ENCODE results near the gene IL17RB.

Gene IL17RB

DNA sequence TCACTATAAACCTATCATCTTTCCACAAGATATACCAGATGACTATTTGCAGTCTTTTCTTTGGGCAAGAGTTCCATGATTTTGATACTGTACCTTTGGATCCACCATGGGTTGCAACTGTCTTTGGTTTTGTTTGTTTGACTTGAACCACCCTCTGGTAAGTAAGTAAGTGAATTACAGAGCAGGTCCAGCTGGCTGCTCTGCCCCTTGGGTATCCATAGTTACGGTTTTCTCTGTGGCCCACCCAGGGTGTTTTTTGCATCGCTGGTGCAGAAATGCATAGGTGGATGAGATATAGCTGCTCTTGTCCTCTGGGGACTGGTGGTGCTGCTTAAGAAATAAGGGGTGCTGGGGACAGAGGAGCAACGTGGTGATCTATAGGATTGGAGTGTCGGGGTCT lies 33.9 kb upstream of the IL17RB start:
- no peak for DNase-seq (ENCODE audit: low spot score)

DNA sequence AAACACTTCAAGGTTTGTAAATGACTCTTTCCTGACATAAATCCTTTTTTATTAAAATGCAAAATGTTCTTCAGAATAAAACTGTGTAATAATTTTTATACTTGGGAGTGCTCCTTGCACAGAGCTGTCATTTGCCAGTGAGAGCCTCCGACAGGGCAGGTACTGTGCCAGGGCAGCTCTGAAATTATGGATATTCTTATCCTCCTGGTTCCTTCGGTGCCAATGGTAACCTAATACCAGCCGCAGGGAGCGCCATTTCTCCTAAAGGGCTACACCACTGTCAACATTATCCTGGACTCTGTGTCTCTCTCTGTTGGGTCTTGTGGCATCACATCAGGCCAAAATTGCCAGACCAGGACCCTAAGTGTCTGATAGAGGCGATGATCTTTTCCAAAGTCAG lies 33.1 kb upstream of the IL17RB start:
- DNase-seq (ENCODE audit: low spot score), result no peak

DNA sequence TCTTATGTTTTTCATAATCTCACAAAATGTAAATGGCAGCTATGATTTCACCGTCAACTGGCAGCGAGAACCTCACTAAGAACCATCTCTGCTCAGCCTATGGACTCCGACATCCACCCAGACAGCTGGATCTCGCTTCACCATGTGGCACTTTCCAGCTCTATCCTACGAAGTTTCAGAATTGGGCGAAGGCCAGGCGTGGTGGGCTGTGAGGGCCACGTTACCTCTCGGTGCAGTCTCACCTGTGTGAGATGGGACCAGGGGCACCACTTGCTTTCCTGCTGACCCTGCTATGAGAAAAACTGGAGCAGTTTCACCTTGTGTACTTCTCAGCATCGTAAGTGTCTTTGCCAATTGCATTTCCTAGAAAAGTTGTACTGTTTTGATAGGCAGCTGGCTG lies 32.5 kb upstream of the IL17RB start:
- no peak for DNase-seq (ENCODE audit: low spot score)

DNA sequence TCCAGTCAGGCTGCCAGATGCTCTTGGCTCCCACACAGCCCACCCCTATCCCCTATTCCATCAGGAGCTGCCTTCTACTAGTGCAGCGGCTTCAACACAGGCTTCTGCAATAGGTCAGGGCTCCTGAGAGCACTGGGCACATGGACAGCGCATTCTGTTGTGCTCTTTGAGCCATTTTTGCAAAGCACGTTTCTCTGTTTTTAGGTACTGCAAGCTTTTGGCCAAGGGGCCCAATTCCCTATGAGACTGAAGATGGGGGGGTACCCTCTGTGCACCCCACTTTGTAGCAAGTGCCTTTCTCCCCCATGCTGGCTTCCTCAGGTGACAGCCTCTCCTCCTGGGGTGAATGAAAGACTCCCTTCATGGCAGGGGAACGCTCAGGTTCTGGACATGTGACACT lies 31.3 kb upstream of the IL17RB start:
- DNase-seq (ENCODE audit: low spot score), result no peak

DNA sequence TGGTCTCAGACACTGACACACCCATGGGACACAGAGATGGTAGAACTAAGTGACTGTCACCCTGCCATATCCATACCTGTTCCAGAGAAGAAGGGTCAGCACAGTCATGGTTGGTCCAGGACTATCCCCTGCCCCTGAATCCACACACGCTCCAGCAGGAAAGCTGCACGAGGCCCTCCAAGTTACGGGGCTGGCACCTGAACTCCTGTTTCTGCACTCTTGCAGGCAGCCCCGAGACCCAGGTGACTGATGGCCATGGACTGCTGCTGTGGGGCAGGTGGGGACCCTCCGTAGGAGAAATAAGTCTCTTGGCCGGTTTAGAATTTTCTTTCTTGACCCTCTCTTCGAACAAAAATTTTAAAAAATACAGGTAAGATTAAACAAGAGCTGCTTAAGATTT lies 30.7 kb upstream of the IL17RB start:
- no peak for DNase-seq (ENCODE audit: low spot score)

DNA sequence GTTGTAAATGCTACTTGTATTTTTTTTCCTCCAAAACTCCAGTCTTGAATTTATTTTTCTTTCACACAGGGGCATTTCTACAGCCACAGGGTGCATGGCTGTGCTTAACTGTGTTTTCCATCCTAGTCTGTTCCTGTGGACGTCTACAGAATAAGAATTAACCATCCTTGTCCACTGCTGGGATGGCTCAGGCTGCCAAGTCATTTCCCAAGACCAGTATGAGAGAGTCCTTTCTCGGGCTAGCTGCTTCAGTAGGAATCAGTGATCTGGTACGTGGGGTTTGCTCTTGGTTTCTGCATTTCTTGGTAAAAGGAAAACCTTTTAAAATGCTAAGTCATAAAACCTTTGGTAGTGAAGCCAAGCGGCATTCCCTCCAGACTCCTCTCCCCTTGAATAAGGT lies 29.9 kb upstream of the IL17RB start:
- DNase-seq (ENCODE audit: low spot score), result no peak

DNA sequence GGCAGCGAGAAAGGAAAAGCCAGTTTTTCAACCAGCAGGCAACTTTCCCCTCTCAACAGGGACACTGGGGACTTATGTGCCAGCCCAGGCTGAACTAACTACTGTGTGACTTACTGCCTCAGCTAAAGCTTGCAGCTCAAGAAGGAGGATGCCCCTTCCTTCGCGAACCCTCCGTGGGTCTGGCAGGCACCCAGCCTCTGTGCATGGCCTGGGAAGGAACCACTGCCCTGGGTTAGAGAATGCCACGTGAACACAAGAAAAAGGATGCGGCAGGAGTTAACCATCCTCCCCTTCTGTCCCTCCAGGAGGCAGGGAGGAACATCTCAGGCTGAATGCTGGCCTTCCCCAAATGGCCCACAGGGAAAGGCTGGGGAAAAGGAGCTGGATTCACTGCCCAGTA lies 29.2 kb upstream of the IL17RB start:
- DNase-seq (ENCODE audit: low spot score), result no peak

DNA sequence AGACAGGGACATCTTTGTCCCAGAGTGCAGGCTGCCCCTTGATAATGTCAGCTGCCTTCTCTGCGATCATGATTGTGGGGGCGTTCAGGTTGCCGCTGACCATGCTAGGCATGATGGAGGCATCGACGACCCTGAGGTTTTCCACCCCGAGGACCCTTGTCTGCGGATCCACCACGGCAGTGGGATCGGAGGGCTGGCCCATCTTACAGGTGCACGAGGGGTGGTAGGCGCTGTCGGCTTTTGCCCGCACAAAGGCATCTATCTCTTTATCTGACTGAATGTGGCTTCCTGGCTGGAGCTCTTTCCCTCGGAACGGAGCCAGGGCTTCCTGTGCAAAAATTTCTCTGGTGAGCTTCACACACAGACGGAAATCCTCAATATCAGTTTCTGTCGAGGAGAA lies 28.6 kb upstream of the IL17RB start:
- DNase-seq (ENCODE audit: low spot score), result no peak

DNA sequence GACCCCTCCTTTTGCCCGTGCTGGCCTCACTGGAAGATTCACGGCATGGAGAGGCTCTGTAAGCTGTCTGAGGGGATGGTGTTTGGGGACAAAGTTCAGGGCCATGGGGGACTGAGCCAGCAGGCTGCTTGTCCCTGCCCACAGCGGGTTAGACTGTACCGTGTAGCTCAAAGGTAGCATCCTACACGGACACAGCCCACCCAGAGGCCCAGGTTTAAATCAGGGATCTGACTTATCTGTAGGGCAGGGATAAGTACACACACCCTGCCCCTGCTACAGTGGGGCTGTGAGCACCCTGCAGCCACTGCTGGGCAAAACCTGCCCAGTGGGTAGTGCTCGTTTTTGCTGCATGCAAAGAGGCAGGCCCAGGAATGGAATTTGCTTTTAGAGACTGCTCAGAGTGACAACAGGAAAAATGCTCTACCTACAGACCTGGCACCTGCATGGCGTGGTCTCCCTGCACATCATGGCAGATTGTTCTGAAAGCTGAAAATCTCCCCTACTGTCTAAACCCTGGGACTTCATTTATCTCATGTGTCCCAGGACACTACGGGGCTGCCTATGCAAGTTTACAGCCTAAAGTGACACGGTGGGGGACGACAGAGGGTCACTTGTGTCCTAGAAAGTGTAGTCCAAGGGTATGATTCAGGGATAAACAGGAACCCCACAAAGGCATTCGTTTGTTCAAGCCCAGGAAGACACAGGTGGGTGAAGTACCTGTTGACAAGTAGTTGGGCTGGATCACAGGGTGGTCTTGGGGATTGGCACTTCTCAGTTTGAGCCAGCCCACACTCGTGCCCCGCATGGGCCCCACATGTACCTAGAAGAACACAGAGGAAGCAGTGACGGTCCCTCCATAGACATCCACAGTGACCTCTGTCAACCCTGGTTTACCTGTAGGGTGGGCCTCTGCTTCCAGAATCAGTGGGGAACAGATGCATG lies 27.9 kb upstream of the IL17RB start:
- no peak for DNase-seq (ENCODE audit: low spot score)

DNA sequence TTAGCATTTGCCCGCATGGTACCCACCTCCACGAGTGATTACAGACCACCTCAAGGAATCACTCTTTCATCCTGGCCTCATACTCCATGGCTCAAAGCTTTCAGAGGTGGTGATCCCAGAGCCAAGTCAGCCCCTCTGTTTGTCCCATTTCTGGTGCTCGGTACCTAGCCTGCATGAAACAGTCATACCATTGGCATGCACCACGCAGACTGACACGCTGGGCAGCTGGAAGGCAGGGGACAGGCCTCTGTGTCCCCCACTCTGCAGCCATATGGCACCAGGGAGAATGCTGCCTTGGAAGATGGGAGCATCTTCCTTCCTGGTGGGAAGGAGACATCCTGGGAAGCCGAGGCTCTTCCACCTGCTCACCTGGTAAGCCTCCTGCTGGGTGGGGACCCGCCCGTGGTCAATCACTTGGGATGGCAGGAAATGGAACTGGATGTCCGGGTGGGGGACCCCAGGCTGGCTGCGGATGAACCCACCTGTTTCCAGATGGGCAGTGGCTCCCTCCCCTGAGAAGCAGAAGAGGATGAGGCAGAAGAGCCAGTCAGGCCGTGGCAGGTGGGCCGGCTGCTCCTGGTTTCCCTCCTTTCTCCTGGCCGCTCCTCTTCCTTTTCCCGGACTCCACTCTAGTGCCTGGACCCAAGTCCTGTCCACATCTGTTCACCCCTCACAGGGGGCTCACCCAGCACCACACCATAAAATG lies 27.1 kb upstream of the IL17RB start:
- no peak for DNase-seq (ENCODE audit: low spot score)

DNA sequence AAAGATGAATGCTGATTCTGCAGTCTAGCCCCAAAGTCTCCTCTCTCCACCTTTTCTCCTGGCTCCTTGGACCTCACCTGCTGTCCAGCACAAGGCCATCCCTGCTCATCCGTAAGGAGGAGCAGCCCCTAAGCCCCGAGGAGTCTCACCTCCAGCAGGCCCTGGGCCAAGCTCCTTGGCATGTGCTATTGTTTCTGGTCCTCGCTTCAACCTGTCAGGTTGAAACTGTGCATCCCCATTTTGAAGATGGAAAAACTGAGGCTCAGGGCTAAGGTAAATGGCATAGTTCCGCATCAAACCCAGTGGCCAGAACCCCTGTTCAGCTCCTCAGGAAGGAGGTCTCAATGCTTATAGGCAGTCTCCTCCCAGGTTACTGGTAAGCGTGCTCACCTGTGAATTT lies 26.3 kb upstream of the IL17RB start:
- DNase-seq (ENCODE audit: low spot score), result no peak

DNA sequence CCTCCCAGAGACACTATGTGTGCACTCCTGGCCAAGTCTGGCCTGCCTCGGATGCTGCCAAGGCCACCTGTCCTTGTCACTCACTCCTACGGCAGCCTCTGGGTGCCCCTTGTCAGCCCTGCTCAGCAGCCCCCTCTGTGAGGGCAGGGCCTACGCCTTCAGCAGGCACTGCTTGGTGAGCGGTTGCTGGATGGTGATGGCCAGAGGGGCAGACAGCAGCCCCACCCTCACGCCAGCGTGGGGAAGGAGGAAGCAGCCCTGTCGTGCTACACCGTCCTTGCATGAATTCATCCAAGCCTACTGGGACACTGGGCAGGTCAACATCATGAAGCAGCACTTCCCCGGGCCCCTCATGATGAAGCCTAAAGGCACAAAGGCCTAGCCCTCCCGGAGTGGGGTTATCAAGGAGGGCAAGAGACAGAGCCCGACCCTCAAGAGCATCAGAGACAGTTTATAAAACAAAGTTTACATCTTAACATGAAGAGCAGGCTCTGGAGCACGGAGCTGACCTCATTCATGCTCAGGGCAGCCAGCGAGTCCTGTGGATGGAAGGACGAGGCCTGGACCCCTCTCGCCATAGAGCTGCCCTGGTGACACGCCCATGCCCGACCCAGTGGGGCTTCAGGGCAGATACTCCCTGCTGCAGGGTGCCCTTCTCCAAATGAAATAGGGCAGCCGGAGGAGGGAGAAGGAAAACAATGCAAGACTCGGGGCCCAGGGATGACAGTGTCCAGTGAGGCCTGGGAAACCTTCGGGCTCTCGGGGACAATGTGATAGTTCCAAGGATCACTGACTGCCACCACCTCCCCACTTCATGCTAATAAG lies 25.4 kb upstream of the IL17RB start:
- DNase-seq (ENCODE audit: low spot score), result no peak

DNA sequence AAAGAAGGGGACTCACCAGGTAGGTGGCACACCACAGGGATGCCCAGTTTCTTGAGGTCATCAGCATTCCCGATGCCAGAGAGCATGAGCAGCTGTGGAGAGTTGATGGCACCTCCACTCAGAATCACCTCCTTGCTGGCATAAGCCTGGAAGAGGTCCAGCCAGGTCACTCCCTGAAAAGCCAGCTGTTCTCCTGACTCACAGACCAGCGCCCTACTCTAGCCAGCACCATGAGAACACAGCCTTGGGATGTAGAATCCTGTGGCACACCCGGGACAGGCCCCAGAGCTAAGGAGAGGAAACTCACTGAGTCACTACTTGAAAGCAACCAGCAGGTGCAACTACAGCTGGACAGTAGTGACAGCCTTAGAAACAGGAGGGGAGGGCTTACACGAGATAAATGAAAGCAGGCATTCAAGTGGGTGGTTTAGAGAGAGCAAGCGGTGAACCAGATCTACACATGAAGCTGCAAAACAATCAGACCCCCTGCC lies 24.7 kb upstream of the IL17RB start:
- DNase-seq (ENCODE audit: low spot score), result no peak

DNA sequence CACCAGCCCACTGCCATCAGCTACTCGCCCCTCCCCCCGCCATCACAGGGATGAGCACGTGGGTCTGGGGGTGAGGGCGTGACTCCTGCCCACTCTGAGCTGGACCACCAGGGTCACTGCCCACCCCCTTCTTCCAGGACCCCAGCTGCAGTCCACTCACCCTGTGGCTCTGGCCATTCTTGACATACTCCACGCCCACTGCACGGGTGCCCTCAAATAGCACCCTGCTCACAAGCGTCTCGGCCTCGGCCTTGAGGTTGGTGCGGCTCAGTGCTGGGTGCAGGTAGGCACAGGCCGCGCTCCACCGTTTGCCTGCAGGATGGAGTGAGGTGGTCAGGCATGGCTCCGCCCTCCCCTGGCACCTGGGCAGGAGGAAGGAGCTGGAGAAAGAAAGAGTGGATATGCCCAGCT lies 24.0 kb upstream of the IL17RB start:
- no peak for DNase-seq (ENCODE audit: low spot score)

DNA sequence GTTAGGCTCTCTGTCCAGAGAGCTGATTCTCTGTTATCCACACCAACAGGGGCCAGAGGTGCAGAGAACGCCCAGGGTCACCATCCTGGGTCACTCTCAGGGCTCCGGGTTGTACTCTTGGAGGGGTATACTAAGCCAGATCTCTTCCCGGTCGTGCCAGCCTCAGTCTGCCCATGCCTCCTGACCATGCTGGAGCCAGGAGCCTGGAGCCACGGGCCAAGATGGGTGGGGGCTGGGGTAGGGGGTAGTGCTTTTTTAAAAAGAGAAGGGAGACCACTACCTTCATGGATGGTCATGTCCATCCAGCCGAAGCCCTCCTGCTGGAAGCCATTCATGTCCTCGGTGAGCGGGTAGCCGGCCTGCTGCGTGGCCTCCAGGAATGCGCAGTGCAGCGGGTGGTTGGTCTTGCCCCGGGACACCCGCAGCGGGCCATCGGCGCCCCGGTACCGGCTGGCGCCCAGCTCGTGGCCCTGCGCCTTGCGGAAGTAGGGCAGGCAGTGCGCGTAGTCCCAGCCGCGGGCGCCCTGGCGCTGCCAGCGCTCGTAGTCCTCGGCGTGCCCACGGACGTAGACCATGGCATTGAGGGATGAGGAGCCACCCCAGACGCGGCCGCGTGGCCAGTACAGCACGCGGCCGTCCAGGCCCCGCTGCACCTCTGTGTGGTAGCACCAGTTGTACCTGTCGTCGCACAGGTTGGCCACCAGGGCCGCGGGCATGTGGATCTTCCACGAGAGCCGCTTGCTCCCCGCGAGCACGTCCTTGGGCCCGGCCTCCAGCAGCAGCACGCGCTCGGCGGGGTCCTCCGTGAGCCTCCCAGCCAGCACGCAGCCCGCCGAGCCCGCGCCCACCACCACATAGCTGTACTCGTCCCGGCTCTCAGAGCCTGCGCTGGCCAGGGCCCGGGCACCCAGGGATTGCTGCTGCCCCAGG lies 23.1 kb upstream of the IL17RB start:
- DNase-seq (ENCODE audit: low spot score), result no peak

DNA sequence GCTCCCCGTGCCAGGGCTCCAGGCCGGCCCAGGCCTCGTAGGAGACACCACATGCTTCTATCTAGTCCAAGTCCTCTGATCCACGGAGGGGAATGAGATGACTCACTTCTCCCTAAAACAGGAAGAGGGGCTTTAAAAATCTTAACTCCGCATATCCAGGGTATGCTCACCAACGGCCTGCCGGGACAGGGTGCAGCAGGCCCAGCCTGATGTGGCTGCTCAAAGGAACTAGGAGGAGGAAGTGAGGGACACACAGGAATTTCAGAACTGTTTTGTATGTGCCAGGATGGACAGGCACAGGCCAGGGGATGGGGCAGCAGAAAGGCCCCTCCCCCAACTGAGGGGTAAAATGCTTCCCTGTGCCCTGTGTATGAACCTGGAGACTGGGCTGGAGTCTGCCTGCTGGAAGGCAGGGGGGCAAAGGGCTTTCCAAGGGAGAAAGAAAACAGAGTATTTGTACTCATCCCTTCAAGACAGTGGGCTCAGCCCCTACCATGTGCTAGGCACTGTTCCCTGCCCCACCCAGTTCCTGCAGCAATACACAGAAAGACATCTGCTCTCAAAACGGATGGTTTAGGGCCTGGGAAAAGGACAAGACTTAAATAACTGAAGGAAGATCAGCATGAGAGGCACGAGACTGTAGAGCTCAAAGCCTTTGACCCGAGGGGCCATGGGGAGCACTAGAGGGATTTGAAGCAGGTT lies 22.3 kb upstream of the IL17RB start:
- no peak for DNase-seq (ENCODE audit: low spot score)

DNA sequence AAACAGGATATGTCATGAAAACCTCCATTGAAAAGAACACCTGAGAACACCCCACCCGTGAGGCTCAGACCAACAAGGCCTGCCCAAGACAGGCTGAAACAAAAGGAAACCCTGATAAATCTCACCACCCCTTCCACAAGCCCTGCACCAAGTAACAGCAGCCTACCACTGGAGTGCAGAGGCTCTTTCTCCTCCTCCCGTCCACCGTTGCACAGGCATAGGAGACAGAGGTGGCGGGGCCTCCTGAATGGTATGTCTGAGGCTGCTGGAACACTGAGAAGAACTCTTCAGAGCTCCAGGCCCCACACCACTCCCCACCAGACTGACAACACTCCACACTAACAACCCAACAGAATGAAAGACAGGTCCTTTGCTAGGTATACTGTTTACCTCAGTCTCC lies 21.6 kb upstream of the IL17RB start:
- no peak for DNase-seq (ENCODE audit: low spot score)

DNA sequence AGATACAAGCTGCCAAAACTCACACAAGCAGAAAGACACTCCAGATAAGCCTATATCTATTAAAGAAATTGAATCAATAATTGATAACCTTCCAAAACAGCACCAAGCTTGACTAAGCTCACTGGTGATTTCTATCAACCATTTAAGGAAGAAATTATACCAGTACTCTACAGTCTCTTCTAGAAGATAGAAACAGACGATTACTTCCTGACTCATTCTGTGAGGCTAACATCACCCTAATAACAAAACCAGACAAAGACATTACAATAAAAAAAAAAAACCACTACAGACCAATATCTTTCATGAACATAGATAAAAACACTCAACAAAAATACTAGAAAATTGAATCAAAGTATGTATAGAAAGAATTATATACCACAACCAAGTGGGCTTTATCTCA lies 20.3 kb upstream of the IL17RB start:
- no peak for DNase-seq (ENCODE audit: low spot score)

DNA sequence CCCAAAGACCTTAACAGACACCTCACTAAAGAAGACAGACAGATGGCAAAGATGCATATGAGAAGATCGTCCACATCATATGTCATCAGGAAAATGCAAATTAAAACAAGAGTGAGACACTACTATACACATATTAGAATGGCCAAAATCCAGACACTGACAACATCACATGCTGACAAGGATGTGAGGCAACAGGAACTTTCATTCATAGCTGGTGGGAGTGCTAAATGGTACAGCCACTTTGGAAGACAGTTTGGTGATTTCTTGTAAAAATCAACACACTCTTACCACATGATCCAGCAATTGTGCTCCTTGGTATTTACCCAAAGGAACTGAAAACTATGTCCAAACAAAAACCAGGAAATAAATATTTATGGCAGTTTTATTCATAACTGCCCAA lies 17.8 kb upstream of the IL17RB start:
- DNase-seq (ENCODE audit: low spot score), result no peak

DNA sequence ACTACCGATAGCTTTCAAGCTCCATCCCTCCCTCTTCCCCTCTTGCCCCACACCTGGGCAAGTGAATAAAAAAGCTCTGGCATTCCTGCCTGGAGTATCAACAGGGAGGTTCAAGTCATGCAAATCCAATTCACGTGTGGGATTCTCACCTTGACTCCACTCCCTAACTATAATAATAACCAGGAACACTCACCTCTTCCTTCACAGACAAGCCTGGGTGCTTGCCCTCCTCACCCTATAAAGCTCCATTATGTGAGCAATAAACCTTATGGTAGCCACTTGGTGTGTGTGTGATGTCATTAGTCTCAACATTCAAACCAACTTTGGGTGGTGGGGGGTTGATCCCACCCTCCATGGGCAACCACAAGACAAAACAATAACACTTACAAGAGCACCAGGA lies 16.8 kb upstream of the IL17RB start:
- DNase-seq (ENCODE audit: low spot score), result no peak

DNA sequence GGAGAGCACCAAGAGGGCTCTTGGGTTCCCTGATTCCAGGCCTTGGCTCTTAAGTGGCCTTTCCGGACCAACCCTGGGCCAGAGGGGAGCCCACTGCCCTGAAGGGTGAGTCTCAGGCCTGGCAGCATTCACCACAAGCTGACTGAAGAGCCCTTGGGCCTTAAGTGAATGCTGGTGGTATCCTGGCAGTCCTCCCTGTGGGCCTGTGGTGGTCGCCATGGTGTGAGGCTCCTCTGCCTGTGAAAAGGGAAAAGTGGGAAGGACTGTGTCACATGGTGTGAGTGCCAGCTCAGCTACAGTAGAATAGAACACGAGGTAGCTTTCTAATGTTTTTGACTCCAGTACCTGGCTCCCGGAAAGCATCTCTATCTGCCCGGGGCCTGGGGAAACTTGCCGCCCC lies 15.4 kb upstream of the IL17RB start:
- no peak for DNase-seq (ENCODE audit: low spot score)
